GM21528 (cell line): ENCODE data around the gene RAD51B.
A peak's percentile ranks its signal among the peaks of the same experiment; 100 is the strongest.
"Not testable (repeated sequence)": the region's sequence is repeated elsewhere in the genome, so short reads cannot be mapped to it uniquely, and the experiment has no call there.

Experiments
- ATAC-seq: cut with Tn5 transposase; IDR thresholded peaks from one replicate; pipeline ENCODE4 v1.9.1; 2021; ENCODE audit warnings: mild to moderate bottlenecking, moderate library complexity; ENCODE audit not compliant: unreplicated experiment, low FRiP score

Gene RAD51B

GRCh38 chr14:68160779-68161546, 341.4 kb downstream of the RAD51B start:
- ATAC-seq = no peak

DNA sequence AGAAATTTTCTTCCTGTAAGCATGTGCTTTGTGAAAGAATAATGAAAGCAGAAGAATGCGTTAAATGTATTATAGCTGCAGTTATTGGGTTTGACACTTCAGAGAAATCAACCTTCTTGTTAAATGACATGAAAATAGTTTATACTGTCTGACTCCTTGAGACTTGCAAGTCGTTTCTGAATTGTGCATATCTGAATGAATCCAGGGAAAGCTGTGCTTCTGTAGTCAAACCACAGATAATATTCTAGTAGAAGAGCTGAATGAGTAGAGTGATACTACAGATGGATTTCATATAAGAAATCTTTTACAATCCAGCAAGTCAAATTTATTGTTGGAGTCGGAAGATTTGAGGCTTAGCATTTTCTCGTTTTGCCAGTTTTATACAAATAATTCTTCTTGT, 343.3 kb downstream of the RAD51B start:
- no peak for ATAC-seq

GRCh38 chr14:68164711-68165113, 345.1 kb downstream of the RAD51B start:
- no peak for ATAC-seq

DNA sequence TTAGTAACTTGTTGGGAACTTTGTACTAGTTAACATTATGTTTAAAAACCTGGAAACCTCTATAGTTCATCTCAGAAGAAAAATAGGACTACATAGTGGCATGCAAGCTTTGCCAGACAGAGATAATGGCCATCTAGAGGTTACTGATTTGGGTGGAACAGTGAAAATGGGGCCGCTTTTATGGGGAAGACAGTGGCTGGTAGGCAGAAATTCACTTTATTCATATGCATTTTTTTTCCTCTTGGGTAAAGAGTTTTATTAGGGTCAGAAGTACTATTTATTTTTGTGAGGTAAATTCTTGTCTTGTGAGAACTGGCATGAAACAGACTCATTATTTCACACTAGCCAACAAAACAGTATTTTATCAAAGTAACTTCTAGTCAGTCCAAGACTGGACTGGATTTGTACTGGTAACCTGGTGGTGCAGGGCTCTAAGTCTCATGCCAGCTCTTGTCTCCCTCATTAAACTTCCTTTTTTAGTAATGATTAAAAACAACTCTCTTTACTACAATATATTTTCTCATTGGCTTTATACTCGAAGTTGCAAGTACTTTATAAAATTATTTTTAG, 345.8 kb downstream of the RAD51B start:
- no peak for ATAC-seq

DNA sequence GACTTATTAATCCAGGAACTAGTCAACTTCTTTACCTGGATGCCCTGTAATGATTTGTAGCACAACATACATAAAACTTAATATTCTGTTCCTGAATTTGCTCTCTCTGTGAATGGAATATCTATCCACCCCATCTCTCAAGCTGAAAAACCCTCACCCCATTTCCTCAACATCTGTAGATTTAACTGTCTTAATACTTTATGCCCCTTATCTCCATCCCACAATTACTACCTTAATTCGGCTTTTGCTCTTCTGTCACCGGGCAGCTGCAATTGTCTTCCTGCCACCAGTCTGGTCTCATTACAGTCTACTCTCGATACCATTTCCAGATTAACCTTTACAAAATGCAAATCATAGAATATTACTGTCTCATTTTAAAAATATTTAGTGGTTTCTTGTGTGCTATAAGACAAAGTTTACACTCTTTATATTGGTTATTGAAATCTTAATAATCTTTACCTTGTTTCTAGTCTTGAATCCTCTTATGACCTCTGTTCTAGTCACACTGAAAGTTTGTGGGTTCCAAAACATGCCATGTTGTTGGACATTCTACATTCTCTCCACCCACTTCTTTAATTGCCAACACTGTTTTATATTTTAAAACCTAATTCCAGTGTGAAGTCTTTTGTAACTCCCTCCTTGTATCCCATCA, 347.3 kb downstream of the RAD51B start:
- no peak for ATAC-seq

DNA sequence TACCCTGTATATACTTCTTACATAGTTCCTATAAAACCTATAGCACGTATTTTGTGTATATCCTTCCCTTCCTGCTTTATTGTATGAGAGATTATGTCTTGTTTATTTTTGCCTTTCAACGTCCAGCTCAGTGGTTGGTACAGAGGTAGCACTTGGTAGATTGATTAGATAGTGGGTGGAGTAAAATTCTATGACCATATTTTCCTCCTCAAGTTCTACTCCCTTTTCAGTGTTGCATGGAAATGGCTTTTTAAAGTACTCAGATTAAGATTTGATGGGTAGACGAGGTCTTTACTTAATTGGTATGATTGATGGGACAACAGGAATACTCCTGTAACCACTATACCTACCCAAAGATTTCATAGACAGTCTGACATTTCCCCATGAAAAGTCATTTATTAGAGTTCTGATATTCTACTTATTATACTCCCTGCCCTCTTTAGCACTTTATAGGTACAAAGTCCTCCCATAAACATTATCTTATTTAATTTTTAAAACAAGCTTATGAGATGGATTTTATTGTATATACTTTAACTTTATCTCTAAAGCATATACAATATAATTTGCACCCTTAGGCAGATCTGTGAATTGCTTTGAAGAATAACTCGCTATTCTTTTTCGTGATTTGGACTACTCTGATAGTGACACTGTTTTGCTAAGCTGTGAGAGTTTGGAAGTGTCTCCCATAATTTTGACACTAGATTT, 348.0 kb downstream of the RAD51B start:
- ATAC-seq = no peak

DNA sequence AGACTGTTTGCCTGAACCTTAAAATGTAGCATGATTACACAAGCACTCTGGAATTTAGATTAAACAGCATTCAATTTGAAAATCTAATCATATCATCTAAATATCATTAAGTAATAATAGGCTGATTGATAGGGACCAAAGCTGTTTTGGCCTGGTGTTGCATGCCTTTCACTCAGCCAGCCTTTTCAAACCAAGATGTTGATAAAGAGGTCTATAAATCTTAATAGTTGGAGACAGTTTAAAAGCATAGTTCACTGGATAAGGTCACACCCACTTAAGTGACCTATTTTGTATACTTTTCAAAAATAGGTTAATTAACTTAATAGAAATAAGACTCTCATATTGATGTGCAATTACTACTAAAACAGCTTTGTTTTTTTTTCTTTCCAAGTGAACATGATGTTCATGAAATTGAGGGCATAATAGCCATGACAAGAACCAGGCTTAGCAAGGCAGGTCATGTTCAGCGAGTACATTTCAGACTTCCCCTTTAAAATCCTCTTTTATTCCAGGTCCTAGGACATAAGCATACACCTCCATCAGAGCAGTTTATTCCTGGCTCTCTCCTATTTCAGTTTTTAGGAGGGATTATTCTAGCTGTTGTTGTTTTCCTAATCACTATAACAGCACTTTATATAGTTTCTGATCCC, 349.0 kb downstream of the RAD51B start:
- no peak for ATAC-seq

- ATAC-seq = no peak
Observed at GRCh38 chr14:68172216-68172615, 352.6 kb downstream of the RAD51B start.

DNA sequence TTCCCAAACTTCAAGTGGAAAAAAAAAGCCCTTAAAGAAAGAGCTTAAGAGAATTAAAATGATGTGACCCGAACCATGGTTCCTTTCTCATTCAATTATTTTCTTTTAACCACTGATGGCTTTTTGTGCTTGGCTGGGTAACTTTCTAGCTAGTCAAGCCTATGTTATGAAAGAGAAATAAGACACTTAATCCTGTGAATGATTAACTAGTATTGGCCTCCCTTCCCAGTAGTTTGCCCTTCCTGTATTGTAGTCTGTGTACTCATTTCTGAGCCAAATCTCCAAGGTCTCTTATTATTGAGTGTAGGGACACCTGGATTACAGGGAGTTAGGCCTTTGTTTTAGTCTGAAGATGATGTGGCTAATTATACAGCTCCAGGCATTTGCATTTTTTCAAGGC, 353.0 kb downstream of the RAD51B start:
- no peak for ATAC-seq

GRCh38 chr14:68173227-68173972, 353.8 kb downstream of the RAD51B start:
- ATAC-seq = no peak

DNA sequence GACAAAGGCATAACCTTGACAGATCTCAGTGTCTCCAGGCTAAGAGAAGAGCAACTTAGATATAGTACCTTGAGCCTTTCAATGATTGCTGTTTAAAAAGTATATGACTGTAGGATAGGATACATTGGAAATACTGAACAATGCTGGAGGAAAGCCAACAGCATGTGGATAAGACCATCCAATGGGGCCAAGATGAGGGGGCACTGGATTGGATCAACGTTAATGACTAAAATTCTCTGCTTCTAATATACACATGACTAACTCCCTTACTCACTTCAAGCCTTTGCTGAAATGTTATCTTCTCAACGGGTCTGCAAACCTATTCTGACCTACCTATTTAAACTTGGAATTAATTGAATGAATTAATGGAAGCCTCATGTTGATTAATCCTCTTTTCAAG, 354.9 kb downstream of the RAD51B start:
- no peak for ATAC-seq

- no peak for ATAC-seq
Observed at GRCh38 chr14:68176687-68177086, 357.1 kb downstream of the RAD51B start.

DNA sequence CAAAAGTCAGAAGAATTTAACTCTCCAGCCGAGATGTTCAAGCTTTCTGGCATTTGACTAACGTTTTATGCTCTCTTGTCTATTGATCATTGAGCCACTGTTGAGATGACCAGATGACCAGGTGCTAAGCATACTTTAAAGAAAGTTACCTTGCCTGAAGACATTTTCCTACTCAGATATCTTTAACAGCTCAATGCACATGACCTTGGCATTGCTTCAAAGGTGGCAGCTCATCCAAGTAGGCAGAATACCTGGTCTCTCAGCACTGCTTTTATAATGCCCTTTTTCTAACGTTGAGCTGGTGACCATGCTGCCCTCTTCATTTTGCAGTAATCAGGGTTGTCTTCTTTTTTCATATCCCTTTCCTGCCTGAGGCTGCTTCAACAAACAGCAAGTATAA, 358.1 kb downstream of the RAD51B start:
- ATAC-seq = no peak

GRCh38 chr14:68178282-68178681, 358.7 kb downstream of the RAD51B start:
- ATAC-seq = no peak

- peak; percentile 59 for ATAC-seq
Observed at GRCh38 chr14:68181519-68182326, 362.1 kb downstream of the RAD51B start.

DNA sequence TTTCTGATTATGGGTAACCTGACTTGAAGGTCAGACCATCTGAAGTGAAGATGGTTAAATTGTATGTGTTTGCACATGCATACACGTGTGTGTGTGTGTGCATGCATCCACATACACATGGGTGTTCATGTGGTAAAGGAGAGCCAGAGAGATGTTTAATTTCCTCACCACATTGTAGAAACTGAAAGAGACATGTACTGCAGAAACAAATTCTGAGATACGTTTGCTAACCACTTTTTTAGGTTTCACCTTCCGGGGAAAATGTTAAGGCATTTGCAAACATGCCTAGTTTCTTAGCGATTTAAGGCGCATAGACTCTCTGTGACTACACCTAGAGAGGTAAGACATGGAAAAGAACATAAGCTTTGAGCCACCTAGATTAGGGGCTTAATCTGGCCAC, 362.9 kb downstream of the RAD51B start:
- ATAC-seq = peak; percentile 78

DNA sequence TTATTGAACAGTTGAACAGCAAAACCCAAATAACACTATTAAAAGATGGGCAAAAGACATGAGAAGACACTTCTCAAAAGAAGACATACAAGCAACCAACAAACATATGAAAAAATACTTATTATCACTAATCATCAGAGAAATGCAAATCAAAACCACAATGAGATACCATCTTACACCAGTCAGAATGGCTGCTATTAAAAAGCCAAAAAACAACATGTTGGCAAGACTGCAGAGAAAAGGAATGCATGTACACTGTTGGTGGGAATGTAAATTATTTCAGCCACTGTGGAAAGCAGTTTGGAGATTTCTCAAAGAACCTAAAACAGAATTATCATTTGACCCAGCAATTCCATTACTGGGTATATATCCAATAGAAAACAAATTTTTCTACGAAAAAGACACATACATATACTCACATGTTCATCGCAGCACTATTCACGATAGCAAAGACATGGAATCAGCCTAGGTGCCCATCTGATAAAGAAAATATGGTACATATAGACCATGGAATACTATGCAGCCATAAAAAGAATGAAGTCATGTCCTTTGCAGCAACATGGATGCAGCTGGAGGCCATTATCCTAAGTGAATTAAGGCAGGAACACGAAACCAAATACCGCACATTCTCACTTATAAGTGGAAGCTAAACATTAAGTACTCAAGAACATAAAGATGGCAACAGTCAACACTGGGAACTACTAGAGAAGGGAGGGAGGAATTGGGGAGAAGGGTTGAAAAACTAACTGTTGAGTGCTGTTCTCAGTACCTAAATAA, 367.1 kb downstream of the RAD51B start:
- ATAC-seq = not testable (repeated sequence)

DNA sequence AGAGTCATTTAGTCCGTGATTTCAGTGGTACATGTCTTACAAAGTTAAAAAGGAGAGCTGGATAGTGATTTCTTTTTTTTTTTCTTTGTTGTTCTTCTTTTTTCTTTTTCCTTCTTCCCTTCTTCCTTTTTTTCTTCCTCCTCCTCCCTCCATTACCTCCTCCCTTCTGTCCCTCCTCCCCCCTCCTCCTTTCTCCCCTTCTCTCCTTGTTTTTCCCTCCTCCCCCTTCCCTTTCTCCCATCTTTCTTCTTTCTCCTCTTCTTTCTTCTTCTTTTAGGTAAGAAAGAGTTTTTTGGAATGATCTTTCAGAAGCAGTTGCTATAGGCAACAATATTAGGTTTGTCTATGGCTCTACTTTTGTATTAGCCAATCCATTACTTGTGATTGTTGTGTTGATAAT, 368.6 kb downstream of the RAD51B start:
- no peak for ATAC-seq
